PC-3 (cell line): ENCODE data around the gene FRMD4B.

Source experiments
- CTCF ChIP-seq: fragments of 300-600 bp; sonication (generic); conservative IDR thresholded peaks from 2 replicates; pipeline ENCODE4 v1.5.1; 2017; ENCODE audit warnings: antibody characterized with exemption, low read depth, mild to moderate bottlenecking, low read length
- EZH2 ChIP-seq: fragments of 300-600 bp; sonication (generic); IDR thresholded peaks from one replicate; pipeline ENCODE4 v1.6.1; 2017; ENCODE audit warnings: antibody characterized with exemption, mild to moderate bottlenecking, low read length; ENCODE audit not compliant: unreplicated experiment
- EZH2phosphoT487 ChIP-seq: fragments of 300-600 bp; sonication (generic); IDR thresholded peaks from 2 replicates; pipeline ENCODE4 v1.6.1; 2018; ENCODE audit warnings: mild to moderate bottlenecking, antibody characterized with exemption, low read length, borderline replicate concordance

- TF ChIP-seq EZH2phosphoT487 (no peak), CTCF (no peak), EZH2 (no peak)
These were observed 244.6 kb downstream of the FRMD4B start for GRCh38 chr3:69141313-69141712.
